ENCODE results near the gene MRTFB.
A peak's percentile ranks its signal among the peaks of the same experiment; 100 is the strongest.

Gene MRTFB

GRCh38 chr16:14148569-14148968, 77.5 kb downstream of the MRTFB start:
- DNase-seq (ENCODE audit: low read depth), result no peak
- TF ChIP-seq, protein P1, sequence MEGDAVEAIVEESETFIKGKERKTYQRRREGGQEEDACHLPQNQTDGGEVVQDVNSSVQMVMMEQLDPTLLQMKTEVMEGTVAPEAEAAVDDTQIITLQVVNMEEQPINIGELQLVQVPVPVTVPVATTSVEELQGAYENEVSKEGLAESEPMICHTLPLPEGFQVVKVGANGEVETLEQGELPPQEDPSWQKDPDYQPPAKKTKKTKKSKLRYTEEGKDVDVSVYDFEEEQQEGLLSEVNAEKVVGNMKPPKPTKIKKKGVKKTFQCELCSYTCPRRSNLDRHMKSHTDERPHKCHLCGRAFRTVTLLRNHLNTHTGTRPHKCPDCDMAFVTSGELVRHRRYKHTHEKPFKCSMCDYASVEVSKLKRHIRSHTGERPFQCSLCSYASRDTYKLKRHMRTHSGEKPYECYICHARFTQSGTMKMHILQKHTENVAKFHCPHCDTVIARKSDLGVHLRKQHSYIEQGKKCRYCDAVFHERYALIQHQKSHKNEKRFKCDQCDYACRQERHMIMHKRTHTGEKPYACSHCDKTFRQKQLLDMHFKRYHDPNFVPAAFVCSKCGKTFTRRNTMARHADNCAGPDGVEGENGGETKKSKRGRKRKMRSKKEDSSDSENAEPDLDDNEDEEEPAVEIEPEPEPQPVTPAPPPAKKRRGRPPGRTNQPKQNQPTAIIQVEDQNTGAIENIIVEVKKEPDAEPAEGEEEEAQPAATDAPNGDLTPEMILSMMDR (conservative IDR thresholded peaks at IDR 0.05; ENCODE audit: low read length), result no peak
- H3K4me3 ChIP-seq (ENCODE audit: low read length), result no peak overlapping the region

DNA sequence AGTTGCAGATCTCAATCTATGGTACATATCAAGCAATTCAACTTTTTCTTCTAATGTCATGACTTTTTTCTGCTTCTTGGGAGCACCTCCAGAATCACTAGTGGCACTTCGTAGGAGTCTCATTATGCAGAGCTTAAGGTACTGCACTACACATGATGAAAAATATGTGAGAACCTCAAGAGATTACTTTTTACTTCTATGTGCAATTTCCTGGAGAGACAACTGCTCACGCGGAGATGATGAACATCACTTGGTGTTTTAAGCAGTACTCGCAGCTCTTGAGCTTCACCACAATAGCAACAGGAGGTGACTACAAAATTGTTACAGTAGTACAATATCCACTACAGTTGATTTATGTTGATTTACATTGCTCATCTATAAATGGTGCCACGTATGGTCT, 79.7 kb downstream of the MRTFB start:
- DNase-seq (ENCODE audit: low read depth), result no peak
- H3K4me3 ChIP-seq (ENCODE audit: low read length), result no peak overlapping the region
- TF ChIP-seq, protein P1 (conservative IDR thresholded peaks at IDR 0.05; ENCODE audit: low read length), result no peak

DNA sequence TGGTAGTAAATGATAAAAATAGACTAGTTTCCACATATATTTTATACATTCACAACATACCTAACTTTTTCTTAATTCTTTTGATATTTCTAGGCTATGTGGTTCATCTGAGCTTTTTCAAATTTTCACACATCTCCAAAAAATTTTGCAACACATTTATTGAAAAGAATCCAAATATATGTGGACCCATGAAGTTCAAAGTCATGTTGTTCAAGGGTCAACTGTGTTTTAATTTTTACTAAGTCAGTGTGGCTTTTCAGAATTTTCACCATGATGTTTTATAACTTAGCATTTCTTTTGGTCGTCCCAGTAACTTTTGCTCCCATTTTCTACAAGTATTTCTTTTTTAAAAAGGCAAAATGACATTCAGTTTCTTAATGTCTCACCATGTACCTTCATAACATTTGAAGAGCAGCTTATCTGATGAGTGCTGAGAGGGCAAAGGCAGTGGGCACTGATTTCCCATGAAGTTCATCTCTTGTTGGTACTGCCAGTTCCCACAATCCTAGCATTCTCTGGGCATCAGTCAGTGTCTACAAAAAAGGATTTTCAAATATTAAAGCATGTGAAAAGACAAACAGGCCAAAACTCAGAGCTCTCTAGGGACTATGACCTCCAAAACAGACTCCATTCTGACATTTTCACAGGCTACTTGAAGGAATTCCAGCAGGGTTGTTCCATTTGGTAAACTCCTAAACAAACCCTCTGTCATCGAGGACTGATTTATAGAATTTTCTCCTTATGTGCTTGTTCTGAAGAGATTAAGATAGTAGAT, 80.3 kb downstream of the MRTFB start:
- no peak overlapping the region for H3K4me3 ChIP-seq (ENCODE audit: low read length)
- peak; percentile 73 for DNase-seq (ENCODE audit: low read depth)
- TF ChIP-seq, protein P1 (conservative IDR thresholded peaks at IDR 0.05; ENCODE audit: low read length), result no peak

GRCh38 chr16:14155572-14156190, 84.6 kb downstream of the MRTFB start:
- DNase-seq (ENCODE audit: low read depth), result no peak
- no peak overlapping the region for H3K4me3 ChIP-seq (ENCODE audit: low read length)
- TF ChIP-seq, protein P1 (conservative IDR thresholded peaks at IDR 0.05; ENCODE audit: low read length), result no peak

DNA sequence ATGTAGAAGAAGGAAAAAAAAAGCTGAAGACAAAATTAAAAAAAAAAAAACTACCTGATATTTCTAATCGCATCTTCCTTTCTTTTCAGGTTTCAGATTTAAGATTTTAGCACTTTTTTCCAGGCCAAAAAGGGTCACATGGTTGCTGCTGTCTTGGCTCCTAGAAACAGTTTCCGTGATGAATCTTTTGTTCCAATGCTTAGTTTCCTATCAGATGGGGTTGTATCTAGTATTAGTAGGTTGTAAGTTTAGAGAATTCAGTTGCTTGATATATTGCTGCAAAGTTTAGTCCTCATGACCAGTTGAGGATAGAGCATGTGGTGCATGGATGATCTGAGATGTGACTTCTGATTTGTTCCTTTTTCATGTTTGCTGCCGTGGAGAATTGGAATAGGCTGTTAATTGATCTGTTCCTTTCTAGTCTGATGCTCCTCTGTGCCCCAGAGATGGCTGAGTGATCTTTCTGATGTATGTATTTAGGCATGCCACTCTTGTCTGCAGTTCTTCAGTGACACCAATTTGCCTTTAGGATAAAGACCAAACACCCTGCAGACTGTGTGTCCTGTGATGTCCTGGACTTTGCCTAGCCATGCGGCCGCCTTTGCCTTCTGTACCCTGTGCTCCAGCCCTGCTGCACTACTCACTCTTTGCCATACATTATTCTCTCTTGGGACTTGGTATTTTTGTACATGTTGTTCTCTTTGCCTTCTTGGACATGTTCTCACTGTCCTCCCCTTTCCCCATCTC, 94.0 kb downstream of the MRTFB start:
- no peak overlapping the region for H3K4me3 ChIP-seq (ENCODE audit: low read length)
- no peak for DNase-seq (ENCODE audit: low read depth)
- TF ChIP-seq, protein P1 (conservative IDR thresholded peaks at IDR 0.05; ENCODE audit: low read length), result no peak

- H3K4me3 ChIP-seq (ENCODE audit: low read length), result no peak overlapping the region
- DNase-seq (ENCODE audit: low read depth), result no peak
- TF ChIP-seq, protein P1 (conservative IDR thresholded peaks at IDR 0.05; ENCODE audit: low read length), result no peak
Observed at GRCh38 chr16:14168146-14168545, 97.0 kb downstream of the MRTFB start.
